Thyroid gland (tissue), 4 donors: Measurements from ENCODE around the gene CCDC9. TPM values are rescaled to one million over a fixed set of nuclear protein-coding genes. Genes with fewer than 3 reads are reported as not detected.
"Not testable (repeated sequence)": the region's sequence is repeated elsewhere in the genome, so short reads cannot be mapped to it uniquely, and the experiment has no call there.

Experiments used
- DNase-seq, 2 donors: peaks; one replicate each; pipeline ENCODE4 v3.0.0-alpha.2; 2019
- H3K27ac ChIP-seq, 3 donors: fragments of 200-600 bp; sonication (generic); 1 replicate in 2 of 3; 2 replicates in 1 of 3; pipeline ENCODE4 v1.5.1; 2016 to 2019; ENCODE audit warnings: mild to moderate bottlenecking in 1 of 3, moderate library complexity in 1 of 3
- H3K27me3 ChIP-seq: fragments of 200-600 bp; sonication (generic); one replicate; pipeline ENCODE4 v1.5.1; 2019
- H3K36me3 ChIP-seq, 2 donors: fragments of 200-600 bp; sonication (generic); one replicate each; pipeline ENCODE4 v1.5.1; 2016 to 2019
- H3K4me1 ChIP-seq, 2 donors: fragments of 200-600 bp; sonication (generic); one replicate each; pipeline ENCODE4 v1.5.1; 2017 to 2019
- H3K4me3 ChIP-seq, 3 donors: fragments of 200-600 bp; sonication (generic); replicated peaks in 1 of 3; 1 replicate in 2 of 3; 2 replicates in 1 of 3; pipeline ENCODE4 v1.5.1; 2016; ENCODE audit warnings: mild to moderate bottlenecking in 1 of 3
- H3K9me3 ChIP-seq: fragments of 200-600 bp; sonication (generic); one replicate; pipeline ENCODE4 v1.5.1; 2017
- CTCF ChIP-seq, 6 experiments: fragments of 200-600 bp in 3 of 6; fragments of 450-650 bp in 3 of 6; sonication (generic) in 3 of 6; IDR thresholded peaks; one replicate each; pipeline ENCODE4 v1.5.1; 2016 to 2019; ENCODE audit warnings: antibody characterized with exemption in 6 of 6, mild to moderate bottlenecking in 2 of 6, inconsistent platforms in 1 of 6, moderate library complexity in 1 of 6
- POLR2A ChIP-seq, 2 donors: fragments of 450-650 bp; IDR thresholded peaks; one replicate each; pipeline ENCODE4 v1.6.1; 2017; ENCODE audit warnings: antibody characterized with exemption in 2 of 2, mild to moderate bottlenecking in 2 of 2, moderate library complexity in 1 of 2
- WGBS, 2 donors: methylation state at CpG; one replicate each; pipeline ENCODE4 v1.1.5; 2017; 5-methylcytosine and 5-hydroxymethylcytosine counted together
- intact Hi-C: fragments of 100-400 bp; cut with DNase I; formaldehyde crosslinking; loops from one replicate; pipeline ENCODE4 v1.15.1; 2023
- total RNA-seq, 4 donors: library from RNA; depleted of rRNA; stranded (reverse); fragments of >200 nt; gene quantifications; one replicate each; pipeline ENCODE4 v1.2.3, GENCODE V29; 2016

Gene CCDC9
- total RNA-seq, 4 donors from 2014 or later, result 16.1 to 21.9 (median 17.8) TPM

- no peak for DNase-seq
- no peaks in the 10 kb centered on the region for H3K27me3 ChIP-seq
- H3K4me1 ChIP-seq, result peaks cover 16 to 21% of the 10 kb centered on the region in 2 donors
- 79 to 98% methylated on average over 11 to 14 of the region's 17 CpGs for WGBS, 2 donors
- H3K4me3 ChIP-seq, result no peak overlapping the region
- intact Hi-C loops, result no loop called here
- peaks cover 42 to 45% of the 10 kb centered on the region in 2 donors for H3K36me3 ChIP-seq
- H3K27ac ChIP-seq, result no peak overlapping the region
- no peaks in the 10 kb centered on the region for H3K9me3 ChIP-seq
- TF ChIP-seq CTCF (IDR thresholded peaks at IDR 0.05) (no peak), POLR2A (IDR thresholded peaks at IDR 0.05) (no peak)
These were observed 4.2 kb downstream of the CCDC9 start for GRCh38 chr19:47260476-47260875.

- H3K9me3 ChIP-seq, H3K4me3 ChIP-seq, H3K27ac ChIP-seq, H3K27me3 ChIP-seq, DNase-seq, intact Hi-C loops: not testable (repeated sequence)
- 91 to 93% methylated on average over 14 of the region's 14 CpGs for WGBS, 2 donors
- Histone ChIP-seq H3K4me1 (peaks cover 9 to 15% of the 10 kb centered on the region in 2 donors), H3K36me3 (peaks cover 56% of the 10 kb centered on the region in 2 donors)
These were observed 5.8 kb downstream of the CCDC9 start for GRCh38 chr19:47261946-47262793.

GRCh38 chr19:47264629-47265028 lies 8.3 kb downstream of the CCDC9 start:
- Histone ChIP-seq H3K4me3 (no peak overlapping the region), H3K27ac (no peak overlapping the region), H3K36me3 (peaks cover 52 to 54% of the 10 kb centered on the region in 2 donors), H3K27me3 (no peaks in the 10 kb centered on the region), H3K9me3 (no peaks in the 10 kb centered on the region), H3K4me1 (no peaks in the 10 kb centered on the region)
- TF ChIP-seq CTCF (IDR thresholded peaks at IDR 0.05), result no peak
- TF ChIP-seq POLR2A (IDR thresholded peaks at IDR 0.05), result no peak
- WGBS, 2 donors, result 90 to 93% methylated on average over 6 of the region's 30 CpGs
- DNase-seq, result no peak
- intact Hi-C loops, result no loop called here

GRCh38 chr19:47266401-47266941 lies 10.1 kb downstream of the CCDC9 start:
- intact Hi-C loops, result no loop called here

GRCh38 chr19:47267350-47267759 lies 11.0 kb downstream of the CCDC9 start:
- WGBS, 2 donors, result 92 to 93% methylated on average over 14 of the region's 14 CpGs
- H3K27ac ChIP-seq, result no peak overlapping the region
- DNase-seq, result no peak
- TF ChIP-seq CTCF (IDR thresholded peaks at IDR 0.05) (no peak), POLR2A (IDR thresholded peaks at IDR 0.05) (no peak)
- no peaks in the 10 kb centered on the region for H3K27me3 ChIP-seq
- no peaks in the 10 kb centered on the region for H3K9me3 ChIP-seq
- peaks cover 47 to 56% of the 10 kb centered on the region in 2 donors for H3K36me3 ChIP-seq
- H3K4me1 ChIP-seq, result peaks cover 0 to under 1% of the 10 kb centered on the region in 2 donors
- intact Hi-C loops, result no loop called here
- no peak overlapping the region for H3K4me3 ChIP-seq

More at GRCh38 chr19:47266401-47266941, 10.1 kb downstream of the CCDC9 start:
- H3K4me1 ChIP-seq, result no peaks in the 10 kb centered on the region
- no peaks in the 10 kb centered on the region for H3K27me3 ChIP-seq
- peaks cover 51 to 52% of the 10 kb centered on the region in 2 donors for H3K36me3 ChIP-seq
- 94 to 95% methylated on average over 21 of the region's 21 CpGs for WGBS, 2 donors
- no peak for TF ChIP-seq CTCF (IDR thresholded peaks at IDR 0.05)
- no peak for TF ChIP-seq POLR2A (IDR thresholded peaks at IDR 0.05)
- no peak overlapping the region for H3K4me3 ChIP-seq
- no peak for DNase-seq
- H3K27ac ChIP-seq, result no peak overlapping the region
- no peaks in the 10 kb centered on the region for H3K9me3 ChIP-seq
